Activated CD4-positive, alpha-beta T cell treated with anti-CD3 and anti-CD28 coated beads for 4 hours (primary cell): ENCODE data around the gene RPL41.
"Not testable (repeated sequence)": the region's sequence is repeated elsewhere in the genome, so short reads cannot be mapped to it uniquely, and the experiment has no call there.

Experiments used
- DNase-seq, 2 donors: peaks; one replicate each; pipeline ENCODE4 v3.0.0-alpha.2; 2020

Gene RPL41

DNA sequence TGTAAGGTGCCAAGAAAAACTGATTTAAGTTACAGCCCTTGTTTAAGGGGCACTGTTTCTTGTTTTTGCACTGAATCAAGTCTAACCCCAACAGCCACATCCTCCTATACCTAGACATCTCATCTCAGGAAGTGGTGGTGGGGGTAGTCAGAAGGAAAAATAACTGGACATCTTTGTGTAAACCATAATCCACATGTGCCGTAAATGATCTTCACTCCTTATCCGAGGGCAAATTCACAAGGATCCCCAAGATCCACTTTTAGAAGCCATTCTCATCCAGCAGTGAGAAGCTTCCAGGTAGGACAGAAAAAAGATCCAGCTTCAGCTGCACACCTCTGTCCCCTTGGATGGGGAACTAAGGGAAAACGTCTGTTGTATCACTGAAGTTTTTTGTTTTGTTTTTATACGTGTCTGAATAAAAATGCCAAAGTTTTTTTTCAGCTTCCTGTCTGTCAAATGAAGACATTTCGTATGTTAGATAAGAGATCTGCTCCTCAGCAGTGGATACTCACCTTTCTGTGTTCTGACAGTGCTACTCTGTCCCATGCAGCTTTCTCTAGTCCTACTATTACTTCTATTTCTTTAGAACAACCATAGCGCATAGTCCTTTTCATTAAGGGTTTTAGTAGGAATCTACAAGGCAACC lies 13.2 kb upstream of the RPL41 start:
- no peak for DNase-seq

DNA sequence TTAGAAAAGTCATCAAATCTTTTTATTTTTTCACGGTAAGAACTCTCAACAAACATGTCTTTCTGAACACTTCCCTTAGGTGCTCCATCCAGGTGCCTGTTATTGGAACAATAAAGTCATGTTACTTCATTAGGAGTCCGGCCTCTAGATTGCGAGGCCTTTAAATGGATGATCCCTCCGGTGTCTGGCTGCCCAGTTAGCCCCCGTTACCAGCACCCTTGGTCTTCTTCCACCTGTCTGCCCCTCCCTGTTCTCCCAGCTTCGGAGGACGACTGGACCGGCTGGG lies 12.7 kb upstream of the RPL41 start:
- no peak for DNase-seq

DNA sequence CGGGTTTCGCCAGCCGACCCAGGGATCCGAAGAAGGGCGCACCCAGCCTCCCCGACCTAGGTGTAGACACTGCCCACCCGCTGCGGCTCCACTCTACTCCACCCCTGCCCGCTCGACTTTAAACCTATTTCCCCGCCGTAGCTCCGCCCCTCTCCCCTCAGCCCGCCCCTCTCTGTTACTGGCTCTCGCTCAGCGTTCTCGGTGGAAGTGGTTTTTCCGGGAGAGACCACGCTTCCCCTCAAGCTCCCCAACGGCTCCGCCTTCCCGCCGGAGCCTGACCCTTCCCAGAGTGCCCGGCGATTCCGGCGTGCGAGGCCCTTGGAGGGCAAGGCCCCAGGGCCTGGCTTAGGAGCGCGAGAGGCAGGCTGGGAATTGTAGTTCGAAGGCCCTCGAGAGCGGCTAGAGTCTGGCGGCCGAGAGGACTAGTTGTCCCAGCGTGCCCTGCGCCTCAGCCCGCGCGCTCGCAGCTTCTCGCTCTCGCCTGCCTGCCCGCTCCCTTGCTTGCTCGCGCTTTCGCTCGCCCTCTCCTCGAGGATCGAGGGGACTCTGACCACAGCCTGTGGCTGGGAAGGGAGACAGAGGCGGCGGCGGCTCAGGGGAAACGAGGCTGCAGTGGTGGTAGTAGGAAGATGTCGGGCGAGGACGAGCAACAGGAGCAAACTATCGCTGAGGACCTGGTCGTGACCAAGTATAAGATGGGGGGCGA lies 12.2 kb upstream of the RPL41 start, which contains the start of gene PA2G4:
TSS of gene PA2G4 (plus strand) at position 451 of the 706 bp plus-strand sequence. CDS start at position 630, 179 bp downstream.
- DNase-seq: peak; percentile 95 to 97

DNA sequence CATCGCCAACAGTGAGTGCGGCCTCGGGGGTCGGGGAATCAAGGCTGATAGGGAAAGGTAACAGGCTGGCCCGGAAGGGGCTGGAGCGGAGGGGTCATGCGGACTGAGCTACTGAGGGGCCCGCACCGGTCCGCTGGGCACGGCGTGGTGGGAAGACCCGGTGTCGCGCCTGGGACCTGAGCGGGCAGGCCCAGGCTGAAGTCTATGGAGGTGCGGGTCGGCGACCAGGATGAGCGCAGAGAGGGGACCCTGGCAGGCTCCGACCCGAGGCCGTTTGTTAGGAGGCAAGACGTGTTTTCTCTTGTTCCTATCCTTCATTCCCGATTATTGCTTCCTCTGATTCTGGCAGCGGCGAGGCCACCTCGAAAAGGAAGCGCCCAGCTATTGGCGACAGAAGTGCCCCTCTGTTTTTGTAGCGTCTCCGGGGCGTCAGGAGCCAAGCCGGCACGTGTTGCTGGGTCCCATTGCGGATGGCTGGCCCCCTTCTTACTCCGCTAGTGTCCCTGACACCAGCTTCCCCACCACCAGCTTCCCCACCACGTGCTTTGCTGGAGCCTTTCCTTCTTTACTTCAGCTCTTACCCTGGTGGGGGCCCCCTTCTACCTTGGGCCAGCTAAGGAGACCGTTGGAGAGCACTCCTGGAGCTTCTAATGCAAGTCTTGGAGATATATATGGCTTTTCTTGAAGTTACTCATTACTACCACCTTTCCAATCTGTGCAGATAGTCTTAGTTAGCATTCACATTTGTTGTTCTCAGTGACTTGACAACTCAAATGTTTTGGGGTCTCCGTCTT lies 11.4 kb upstream of the RPL41 start:
- peak in 1 of 2 donors; percentile 24 for DNase-seq

DNA sequence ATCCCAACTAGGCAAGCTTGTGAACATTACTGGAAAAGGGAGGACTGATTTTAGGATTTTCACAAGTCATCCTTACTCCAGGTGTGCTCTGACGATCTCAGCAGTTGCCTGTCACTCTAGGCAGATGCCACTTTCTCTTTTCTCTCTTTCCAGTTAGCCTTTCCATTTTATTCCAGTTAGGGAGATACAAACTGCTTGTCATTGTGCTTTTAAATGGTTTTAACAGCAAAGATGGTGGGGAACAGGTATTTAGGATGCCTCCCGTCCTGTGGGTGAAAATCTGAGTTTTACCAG lies 10.9 kb upstream of the RPL41 start:
- no peak for DNase-seq

DNA sequence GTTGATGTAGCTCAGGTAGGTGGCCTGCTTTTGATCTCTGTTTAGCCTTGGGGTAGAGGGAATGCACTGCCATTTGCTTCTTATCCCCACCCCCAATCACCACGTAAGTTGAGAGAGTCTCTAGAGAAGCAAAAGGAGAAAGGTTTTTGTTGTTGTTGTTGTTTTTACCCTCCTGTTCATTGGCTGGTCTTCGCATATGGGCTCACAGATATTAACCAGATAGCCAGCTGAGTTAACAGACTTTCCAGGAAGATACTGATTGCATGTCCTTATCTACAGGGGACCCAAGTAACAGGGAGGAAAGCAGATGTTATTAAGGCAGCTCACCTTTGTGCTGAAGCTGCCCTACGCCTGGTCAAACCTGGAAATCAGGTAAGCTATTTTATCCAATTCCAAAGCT lies 9.2 kb upstream of the RPL41 start:
- DNase-seq: no peak

DNA sequence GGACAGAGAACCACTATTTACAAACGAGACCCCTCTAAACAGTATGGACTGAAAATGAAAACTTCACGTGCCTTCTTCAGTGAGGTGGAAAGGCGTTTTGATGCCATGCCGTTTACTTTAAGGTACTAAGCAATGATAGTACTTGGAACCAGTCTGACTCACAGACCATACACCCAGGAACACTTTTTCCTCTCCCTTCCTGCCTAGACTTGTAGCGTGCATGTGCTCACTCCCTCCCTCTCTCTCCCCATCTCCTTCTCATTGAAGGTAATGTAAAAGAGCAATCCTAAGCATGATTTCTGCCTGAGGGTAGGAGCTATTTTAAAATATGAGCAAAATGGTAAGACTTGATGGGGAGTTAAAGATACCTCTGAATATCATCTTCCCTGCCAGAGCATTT lies 5.9 kb upstream of the RPL41 start:
- no peak for DNase-seq

DNA sequence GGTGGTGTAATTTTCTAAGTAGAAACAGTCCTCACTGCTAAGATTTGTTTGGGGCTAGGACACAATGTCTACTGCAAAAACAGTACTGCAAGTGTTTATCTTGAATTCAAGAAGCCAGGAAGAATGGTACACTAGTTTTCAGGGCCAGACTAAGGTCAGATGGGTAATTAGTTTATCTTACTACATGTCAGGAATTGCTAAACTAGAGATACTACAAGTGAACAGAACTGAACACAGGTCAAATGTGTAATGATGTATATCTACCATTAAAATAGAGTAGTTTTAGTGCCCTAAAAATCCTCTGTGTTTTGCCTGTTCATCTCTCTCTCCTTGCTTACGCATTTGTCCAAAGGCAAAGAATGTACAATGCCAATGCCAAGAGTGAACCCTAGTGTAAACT lies 2.3 kb upstream of the RPL41 start:
- no peak for DNase-seq

DNA sequence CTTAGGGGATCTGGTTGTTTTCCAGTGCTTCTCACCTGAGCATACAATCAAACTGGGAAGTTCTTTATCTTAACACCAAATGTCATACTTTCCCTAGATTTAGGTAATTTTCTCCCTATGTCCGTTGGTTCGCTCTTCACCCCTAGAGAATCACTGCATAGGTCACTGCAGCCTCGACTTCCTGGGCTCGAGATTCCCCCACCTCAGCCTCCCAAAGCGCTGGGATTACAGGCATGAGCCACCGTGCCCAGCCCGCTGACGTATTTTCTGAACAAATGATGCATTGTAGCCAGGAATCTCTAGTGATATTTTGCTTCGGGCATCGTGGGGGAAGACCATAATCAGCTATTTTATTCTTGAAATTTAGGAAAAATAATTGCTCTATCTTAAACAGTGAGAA lies 1.1 kb upstream of the RPL41 start:
- DNase-seq: no peak

DNA sequence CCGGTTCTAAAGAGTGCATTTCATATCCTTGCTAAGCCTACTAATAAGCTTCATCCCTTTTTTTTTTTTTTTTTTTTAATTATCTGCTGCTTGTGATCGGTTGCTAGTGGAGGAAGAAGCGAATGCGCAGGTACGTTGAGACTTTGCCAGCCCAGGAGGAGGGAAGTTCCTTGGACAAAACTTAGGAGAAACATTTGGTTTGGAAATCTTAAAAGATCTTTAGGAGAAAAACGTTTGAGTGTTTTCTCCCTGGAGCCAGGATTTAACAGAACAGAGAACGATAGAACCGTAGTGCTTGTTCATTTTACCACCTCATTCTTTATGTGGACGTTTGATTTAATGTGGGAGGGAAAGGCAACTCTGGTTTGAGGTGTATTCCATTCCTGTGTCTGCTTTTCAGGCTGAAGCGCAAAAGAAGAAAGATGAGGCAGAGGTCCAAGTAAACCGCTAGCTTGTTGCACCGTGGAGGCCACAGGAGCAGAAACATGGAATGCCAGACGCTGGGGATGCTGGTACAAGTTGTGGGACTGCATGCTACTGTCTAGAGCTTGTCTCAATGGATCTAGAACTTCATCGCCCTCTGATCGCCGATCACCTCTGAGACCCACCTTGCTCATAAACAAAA lies 761 bp downstream of the RPL41 start:
- DNase-seq: not testable (repeated sequence)

DNA sequence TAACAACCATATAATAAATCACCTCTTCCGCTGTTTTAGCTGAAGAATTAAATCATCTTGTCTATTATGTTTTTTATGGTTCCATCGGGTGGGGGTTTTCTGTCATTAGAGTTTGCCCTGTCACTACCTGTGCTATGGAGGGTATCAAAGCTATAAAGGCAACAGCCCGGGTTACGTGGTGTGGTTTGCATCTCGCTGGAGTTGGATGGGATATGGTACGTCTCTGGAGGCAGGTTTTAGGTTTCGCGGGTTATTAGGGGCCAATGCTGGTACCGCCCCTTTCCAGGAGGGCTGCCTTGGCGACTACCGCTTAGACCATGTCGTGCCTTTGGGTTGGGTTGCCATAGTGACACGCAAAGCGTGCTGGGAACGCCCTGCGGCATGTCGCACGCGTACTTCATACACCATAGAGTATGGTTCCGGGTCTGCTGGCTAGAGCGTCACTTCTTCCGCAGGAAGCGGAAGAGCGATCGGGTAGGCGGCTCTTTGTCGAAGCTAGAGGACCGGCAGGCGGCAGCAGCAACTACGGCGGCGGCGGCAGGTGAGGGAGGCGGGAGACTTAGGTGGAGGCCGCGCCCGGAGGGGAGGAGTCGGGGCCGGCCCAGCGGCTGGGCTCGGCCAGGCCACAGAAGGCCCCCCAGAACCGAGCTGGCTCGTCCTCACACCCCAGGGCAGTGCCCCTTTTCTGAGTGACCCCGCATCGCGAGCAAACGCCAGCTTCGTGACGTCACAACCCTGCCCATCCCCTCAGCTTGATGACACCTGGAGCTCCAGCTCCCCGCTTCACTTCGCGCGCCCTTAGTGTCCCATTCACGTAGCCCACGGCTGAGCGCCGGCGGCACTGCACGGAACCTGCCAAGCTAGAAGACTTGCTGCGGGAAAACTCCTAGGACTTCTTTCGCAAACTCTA lies 1.6 kb downstream of the RPL41 start, which contains the start of gene ZC3H10:
TSS of gene ZC3H10 (plus strand) at position 489 of the 910 bp plus-strand sequence. CDS start 2,297 bp downstream, outside the sequence.
- peak; percentile 95 to 97 for DNase-seq

DNA sequence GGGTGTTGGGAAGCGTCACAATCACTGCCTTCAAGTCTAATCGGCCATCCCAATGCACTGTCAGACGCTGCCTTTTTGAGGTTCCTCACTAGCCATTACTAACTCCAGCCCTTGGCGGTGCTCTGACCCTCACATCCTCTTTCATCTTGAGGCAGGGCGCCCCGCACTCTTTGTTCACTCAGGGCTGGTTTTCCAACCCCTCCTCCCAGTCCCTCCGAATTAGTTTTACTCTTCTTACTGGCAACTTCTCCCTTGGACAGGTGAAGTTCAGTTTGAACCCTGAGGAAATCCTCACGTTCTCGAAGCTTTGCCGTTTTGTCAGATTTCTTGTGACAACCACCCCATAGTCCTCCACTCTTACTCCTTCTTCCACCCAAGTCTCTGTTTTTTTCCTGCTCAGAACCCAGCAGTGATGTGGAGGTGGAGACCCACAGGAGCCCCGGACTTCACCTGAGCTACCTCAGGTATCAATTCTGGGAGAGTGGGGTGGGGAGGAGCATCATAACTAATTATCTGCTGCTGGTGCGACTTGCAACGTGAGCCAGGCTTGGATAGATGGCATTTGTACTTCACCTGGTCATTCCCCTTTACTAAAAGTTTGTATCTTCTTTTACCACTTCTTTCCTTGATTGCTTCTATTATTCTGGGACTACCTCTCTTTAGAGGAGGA lies 2.4 kb downstream of the RPL41 start:
- DNase-seq: no peak

DNA sequence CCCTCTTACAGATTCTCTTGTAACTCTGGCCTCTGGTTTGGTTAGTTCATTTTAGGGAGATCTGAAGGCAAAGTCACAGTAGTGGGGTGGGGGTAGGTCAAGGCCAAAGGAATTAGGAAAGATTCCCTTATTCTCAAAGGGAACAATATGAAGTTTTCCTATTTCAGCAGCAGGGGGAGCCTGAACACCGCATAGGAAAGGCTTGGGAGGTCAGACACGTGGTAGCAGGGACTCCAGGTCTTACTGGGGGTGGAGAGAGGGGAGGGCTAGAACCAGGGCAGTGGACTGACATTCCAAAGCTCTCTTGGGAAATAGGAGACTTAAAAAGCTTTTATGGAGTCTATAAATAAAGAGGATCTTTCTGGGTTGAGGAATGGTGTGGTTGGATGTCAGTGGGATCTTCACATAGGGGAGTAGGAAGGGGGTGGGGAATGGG lies 2.9 kb downstream of the RPL41 start:
- DNase-seq: peak; percentile 64 to 67

DNA sequence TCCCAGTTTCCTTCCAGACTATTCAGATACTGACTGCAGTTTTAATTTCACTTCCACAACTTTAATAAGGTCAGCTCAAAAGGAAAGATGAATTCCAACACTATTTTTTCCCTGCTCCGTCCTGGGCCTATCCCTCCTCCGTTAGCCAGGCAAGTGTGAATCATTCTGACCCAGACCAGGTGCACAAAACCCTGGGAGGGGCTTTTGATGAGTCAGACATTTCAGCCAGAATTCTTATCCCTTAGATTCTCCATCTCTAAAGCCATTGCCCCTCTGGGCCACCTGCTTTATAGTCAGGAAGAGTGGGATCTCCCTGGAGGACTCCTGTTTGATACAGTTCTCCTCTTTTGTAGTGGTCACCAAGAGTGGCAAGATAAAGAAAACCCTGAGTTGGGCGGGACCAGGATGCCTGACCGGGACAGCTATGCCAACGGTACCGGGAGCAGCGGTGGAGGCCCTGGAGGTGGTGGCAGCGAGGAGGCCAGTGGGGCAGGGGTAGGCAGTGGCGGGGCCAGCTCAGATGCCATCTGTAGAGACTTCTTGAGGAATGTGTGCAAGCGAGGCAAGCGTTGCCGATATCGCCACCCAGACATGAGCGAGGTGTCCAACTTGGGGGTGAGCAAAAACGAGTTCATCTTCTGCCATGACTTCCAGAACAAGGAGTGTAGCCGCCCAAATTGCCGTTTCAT lies 3.9 kb downstream of the RPL41 start:
- DNase-seq: no peak

DNA sequence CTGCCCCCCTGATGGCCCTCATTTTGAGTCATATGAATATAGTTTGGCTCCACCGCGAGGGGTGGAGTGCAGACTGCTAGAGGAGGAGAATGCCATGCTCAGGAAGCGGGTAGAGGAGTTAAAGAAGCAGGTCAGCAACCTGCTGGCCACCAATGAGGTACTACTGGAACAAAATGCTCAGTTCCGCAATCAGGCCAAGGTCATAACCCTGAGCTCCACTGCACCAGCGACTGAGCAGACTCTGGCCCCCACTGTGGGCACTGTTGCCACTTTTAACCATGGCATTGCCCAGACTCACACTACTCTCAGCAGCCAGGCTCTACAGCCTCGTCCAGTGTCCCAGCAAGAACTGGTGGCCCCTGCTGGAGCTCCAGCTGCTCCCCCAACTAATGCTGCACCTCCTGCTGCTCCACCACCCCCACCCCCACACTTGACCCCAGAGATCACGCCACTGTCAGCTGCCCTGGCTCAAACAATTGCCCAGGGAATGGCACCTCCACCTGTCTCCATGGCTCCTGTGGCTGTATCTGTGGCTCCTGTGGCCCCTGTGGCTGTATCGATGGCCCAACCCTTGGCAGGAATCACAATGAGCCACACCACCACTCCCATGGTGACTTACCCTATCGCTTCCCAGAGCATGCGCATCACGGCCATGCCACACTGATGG lies 4.9 kb downstream of the RPL41 start:
- no peak for DNase-seq

DNA sequence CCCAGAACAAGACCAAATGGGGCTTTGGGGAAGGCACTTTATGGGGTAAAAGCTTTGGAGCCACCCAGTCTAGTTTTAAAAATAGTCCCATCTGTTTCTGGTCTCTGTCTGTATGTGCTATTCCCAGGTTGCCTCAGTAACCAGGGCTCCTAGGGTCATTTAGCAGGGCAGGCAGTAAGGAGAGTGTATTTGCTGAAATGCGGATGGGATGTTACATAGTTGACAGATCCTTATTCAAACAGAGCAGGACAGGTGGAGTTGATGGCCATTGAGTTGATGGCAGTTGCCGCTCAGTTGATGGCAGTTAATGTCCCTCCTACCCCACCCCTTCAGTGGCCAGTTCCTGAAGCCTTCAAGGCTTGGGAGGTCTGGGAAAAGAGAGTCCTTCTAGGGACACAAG lies 6.2 kb downstream of the RPL41 start:
- DNase-seq: no peak

DNA sequence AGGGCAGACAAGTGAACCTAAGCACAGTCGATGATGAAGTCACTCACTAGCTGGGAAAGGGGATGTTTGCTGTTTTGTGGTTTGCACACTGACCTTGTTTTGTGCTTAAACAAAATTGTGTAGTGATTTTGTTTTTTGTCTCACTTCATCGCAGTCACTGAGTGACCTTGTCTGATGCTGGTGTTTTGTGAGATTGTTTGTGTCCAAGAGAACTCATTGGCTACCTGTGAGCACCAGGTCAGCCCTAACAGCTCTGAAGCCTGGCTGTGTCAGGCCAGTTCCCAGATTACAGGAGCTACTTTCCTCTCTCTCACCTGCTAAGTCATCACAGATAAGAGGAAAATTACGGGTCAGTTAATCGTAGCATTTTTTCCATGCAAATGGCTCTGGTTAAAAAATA lies 7.7 kb downstream of the RPL41 start:
- DNase-seq: no peak

DNA sequence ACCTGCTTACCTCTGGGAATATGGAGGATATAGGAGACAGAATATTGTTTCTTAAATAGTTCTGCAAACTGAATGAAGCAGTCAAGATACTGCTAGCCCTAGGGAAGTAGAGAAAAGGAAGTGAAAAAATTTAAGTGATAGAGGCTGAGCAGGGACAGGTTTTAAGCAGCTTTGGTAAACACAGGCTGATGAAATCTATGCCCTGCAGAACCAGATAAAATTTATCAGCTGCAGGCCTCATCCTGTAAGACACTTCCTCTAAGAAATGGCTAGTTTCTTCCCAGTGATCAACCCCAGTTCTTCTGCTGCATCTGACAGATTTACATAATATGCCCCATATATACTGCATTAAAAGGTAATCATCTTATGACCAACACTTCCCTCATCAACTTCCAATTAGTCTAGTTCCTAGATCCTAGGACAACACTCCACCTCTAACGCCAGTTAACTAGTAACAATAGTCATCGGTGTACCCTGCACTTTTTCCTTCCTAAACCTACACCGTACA lies 10.4 kb downstream of the RPL41 start:
- DNase-seq: no peak

DNA sequence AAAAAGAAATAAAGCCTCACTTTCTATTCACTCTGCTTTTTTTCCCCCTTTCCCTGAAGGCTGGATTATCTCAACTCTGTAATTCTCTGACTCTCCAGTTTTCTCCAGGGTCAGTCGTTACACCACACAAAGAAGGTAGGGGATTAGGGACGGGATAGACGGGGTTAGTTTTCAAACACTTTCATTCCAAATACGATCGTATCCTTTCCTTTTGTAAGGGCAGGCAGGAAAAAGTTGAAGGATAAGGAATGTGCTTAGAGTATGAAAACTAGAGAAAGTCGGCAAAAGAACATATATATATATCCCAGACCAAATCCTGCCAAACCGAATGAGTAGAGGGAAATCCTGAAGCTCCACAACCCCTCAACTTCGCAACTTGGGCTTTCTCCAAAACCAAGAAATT lies 11.1 kb downstream of the RPL41 start:
- no peak for DNase-seq

DNA sequence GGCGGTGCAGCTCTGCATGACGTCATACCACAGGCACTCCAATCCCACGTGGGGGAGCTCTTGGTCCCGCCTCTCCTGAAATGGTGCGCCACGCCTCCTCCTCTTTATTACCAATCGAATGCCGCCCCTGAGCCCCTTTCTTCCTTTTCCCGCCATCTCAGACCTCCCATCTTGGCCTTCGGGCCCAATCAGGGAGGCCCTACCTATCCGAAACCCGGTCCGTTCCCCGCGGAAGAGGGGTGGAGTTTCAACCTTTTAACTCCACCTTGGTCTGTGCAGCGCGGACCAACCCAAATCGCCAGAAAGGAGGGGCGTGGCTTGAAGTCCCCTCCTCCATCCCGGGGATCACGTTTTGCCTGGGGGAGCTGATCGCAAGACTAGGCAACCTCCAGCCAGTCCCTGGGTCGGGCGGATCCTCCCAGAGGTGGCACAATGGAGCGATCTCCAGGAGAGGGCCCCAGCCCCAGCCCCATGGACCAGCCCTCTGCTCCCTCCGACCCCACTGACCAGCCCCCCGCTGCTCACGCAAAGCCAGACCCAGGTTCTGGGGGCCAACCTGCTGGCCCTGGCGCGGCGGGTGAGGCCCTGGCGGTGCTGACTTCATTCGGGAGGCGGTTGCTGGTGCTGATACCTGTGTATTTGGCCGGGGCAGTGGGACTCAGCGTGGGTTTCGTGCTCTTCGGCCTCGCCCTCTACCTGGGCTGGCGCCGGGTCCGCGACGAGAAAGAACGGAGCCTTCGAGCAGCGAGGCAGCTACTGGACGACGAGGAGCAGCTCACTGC lies 11.6 kb downstream of the RPL41 start, which contains the start of gene ESYT1:
TSS of gene ESYT1 (plus strand) at position 380 of the 782 bp plus-strand sequence. CDS start at position 433, 53 bp downstream.
- DNase-seq: peak; percentile 95 to 97
